Kidney capillary endothelial cell (primary cell): ENCODE data around the gene COPS8.

Experiments
- DNase-seq: peaks from one replicate; pipeline ENCODE4 v3.0.0-alpha.2; 2018; ENCODE audit warnings: low spot score

COPS8 gene

DNA sequence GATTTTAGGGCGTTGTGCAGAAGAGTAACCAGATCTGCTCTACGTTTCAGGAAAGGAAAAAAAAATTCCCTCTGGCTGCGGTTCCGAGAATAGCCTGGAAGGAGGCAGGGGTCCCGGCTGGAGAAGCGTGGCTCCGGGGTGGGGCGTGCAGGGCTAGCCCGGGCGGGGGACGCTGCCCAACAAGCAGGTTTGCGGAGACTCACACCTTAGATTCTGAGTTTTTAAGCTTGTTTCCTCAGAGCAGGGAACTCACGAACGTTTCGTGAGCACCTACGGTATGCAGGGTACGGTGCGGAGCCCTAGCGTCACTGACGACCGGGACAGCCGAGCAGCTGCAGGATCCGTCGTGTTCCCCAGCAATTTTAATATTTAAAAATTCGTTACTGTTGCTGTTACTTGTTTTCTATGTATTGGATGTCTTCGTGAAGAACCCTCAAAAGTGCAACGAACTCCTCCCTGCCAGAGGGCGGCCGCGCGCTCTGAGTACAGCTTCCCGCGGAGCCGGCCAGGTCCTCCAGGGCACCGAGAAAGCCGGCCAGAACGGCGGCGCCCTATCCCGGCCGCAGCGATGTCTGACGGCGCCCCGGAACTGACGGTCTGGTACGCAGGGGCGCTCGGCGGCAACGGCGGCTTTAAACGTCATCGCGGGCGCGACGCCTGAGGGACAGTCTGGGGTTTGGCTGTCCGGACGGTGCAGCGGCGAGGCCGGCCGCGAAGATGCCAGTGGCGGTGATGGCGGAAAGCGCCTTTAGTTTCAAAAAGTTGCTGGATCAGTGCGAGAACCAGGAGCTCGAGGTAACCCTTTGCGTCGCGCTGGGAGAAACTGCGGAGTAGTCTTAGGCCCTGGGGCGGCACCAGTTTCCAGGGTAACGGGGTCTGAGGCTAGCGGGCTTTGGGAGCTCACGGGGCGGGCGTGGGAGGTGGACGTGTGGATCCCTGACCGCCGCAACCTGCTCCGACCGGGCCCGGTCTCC lies at the start of gene COPS8:
TSS of gene COPS8 (plus strand) at position 642 of the 974 bp plus-strand sequence. CDS start at position 718, 76 bp downstream.
- DNase-seq: peak; percentile 87

GRCh38 chr2:237039301-237040031 lies 46.2 kb upstream of the COPS8 start:
- DNase-seq: no peak

- no peak for DNase-seq
These were observed 44.5 kb upstream of the COPS8 start for GRCh38 chr2:237041231-237041630.

- no peak for DNase-seq
These were observed 43.6 kb upstream of the COPS8 start for GRCh38 chr2:237042101-237042500.

GRCh38 chr2:237043866-237044265 lies 41.8 kb upstream of the COPS8 start:
- no peak for DNase-seq

DNA sequence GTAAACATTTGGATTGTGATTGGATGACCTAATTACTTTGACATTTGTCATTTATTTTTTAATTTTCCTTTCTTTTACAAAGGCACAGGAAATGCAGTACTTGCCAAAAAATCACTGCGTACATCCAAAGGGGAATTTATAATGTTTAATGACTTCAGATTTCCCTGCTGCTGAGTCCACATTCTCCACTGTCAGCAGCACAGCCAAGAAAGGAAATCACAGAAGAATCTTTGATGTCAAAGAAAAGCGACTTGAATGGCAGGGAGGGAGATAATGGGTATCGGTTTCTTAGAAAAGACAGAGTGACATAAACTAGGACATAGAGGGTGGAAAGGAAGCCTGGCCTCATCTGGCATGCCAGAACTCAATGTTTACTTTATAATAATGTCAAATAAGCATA lies 41.4 kb upstream of the COPS8 start:
- DNase-seq: no peak

- no peak for DNase-seq
These were observed 40.2 kb upstream of the COPS8 start for GRCh38 chr2:237045449-237045848.

DNA sequence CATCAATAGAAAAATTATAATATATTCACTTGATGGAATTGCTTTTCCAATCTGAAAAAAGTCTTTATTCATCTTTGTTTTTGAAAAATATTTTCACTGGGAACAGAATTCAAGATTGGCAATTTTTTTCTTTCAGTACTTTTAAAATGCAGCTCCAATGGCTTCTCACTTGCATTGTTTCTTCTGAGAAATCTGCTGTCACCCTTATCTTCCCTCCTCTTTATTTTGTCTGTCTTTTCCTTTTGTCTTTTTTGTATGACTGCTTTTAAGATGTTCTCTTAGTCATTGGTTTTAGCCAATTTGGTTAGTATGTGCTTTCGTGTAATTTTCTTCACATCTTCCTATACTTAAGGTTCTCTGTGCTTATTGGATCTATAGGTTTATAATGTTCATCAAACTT lies 37.1 kb upstream of the COPS8 start:
- no peak for DNase-seq

DNA sequence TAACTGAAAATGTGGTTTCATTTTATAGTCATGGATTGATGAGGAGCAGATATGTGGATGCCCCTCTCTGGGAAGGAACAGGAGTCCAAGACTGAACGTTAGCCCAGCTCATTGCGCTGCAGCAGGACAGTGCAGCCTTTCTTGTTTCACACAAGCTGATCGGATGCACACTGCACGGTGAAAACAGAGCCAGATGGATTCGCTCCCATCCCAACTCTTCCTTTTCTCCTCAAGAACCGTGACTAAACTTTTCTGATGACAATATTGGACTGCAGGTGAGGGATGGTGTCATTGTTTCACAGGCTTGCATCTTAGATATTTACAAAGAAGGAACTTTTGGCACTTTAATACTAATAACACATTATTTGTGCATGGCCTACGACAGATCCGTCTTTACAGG lies 33.8 kb upstream of the COPS8 start:
- DNase-seq: no peak

DNA sequence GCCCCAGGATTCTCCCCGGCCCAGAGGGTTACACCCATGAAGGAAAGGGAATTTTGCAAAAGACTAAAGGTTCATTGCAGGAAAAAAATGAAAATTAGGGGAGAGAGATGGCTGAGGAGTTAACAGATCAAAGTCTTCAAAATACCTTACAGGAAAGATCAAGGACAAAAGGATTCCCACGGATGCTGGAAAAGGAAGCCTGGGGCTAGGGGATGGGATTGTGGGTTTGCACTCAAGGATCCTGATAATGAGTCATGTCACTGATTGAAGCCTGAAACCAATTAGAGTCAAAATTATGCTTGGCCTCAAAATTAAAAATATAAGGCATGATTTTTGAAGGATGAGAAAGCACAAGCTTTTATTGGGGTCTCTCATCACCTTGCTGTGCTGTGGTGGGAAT lies 32.6 kb upstream of the COPS8 start:
- DNase-seq: no peak

DNA sequence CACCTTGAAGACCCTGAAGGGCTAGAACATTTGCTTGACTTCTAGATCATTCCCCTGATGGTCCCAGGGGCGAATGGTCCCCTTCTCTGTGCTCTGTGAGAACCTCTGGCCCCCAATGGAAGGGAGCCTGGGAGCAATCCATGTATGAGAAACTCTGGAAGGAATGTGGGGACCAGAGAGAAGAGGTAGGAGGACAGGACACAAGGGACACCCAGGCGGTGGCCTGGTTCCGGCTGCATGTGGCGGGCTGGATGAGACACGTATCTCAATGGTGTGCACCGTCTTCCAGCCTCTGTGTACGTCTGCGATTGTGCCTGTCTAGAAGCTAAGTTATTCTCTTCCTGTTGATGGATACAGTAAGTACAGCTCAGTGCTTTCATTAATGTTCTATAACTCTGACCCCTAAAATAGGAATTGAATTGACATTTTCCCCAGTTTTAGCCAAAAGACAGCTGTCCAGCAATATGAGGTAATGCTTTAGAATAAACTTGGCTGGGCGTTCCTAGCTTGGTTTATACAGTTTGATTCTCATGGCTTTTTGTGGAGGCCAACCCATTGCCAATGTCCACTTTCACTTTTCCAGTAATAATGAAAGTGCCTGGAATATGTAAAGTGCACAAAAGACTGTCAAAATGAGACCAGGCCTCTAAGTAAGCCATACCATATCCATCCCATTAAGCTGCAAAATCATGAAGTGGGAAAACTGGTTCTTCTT lies 30.1 kb upstream of the COPS8 start:
- no peak for DNase-seq

- no peak for DNase-seq
These were observed 29.3 kb upstream of the COPS8 start for GRCh38 chr2:237056287-237056875.

DNA sequence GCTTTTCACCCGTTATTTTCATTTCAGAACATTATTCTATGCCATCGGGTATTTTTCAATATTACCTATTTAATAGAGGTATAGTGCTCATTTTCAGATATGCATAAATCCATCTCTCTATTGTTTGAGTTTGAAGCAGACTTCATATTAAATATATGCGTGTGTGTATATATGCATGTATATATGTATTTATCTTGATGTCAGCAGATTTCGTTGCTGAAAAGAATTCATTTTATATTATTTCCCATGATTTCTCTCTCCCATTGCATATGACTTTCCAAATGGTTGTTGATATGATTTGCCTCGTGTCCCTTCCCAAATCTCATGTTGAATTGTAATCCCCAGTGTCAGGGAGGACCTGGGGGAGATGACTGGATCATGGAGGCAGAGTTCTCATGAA lies 28.6 kb upstream of the COPS8 start:
- no peak for DNase-seq

GRCh38 chr2:237057893-237058300 lies 27.8 kb upstream of the COPS8 start:
- DNase-seq: no peak

DNA sequence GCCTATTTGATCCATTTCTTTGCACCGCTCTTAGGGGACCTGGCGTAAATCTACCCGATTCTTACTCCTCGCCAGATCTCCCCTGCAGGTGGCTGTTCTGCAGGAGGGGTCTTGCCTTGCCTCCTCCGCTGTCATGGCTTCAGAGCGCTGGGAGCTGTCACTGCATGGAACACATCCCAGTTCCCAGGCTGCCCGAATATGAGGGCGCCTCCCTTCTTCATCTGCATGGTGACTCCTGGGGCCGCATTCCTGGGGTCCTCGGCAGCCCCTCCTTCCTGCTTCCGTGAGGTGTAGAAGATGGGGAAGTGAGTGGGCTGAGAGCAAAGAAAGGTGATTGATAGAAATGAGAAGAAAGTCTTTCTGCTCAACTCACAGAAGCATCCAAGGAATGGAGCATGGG lies 27.3 kb upstream of the COPS8 start:
- no peak for DNase-seq

GRCh38 chr2:237059155-237059875 lies 26.4 kb upstream of the COPS8 start:
- DNase-seq: no peak

DNA sequence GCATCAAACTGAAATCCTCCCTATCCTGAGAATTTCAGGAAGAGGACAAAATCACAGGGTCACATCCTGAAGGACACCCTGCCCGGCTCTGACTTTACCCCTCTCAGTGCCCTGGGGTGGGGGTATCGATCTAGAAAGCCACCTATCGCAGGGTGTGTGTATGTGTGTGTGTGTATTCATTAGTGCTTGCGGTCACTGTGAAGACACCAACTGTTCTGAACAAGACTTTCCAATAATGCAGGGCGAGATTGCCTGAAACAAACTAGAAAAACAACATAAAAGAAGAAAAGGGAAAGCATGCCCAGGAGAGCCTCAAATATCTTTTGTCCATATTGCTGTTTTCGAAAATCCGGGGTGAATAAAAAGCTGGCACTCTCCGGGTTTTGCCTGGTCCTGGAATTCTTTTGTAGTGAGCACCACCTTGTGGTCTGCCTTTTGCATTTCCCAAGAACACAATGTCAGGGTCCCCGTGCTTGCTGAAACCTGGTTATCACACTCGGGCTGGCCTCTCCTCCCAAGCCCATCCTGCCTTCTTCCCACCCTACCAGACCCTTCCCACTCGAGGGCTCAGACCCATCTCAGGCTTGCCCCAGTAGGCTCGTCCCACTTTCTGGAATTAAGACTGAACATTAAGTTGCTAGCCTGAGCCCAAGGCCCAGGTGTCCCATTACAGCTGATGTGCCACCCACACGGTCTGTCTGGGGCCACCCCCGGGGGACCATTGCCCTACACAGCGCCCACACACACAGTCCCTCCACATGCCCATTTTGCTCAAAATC lies 25.0 kb upstream of the COPS8 start:
- peak; percentile 53 for DNase-seq

DNA sequence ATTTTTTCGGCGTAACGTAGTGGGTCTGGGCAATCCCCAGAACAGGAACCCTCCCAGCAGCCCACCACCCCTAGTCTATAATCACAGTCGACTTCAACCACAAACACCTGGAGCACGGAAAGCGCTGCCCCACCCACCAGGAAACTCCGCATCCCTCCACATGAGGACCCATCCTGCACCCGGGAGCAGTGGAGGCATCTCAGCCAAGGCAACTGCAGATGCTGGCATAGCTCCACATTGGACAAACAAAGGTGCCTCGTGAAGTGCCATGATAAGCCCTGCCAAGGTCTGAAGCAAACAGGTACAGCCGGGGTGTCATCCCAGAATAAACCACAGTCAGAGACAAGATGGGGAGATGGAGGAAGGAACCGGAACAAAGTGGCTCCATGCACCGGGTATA lies 24.3 kb upstream of the COPS8 start:
- no peak for DNase-seq

DNA sequence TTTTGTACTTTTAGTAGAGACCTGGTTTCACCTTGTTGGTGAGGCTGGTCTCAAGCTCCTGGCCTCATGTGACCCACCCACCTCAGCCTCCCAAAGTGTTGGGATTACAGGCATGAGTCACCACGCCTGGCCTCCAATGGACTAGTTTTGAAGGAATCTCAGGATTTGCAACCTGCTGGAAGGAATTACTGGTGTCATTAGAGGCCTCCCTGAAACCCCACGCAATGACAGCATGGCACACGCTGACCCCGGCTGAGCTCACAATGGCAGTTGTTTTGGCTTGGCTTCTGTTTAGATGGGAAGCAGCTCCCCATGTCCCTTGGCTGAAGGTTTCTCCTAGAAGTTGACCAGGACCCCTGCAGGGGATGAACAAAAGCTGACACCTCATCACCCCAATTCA lies 23.1 kb upstream of the COPS8 start:
- DNase-seq: no peak

DNA sequence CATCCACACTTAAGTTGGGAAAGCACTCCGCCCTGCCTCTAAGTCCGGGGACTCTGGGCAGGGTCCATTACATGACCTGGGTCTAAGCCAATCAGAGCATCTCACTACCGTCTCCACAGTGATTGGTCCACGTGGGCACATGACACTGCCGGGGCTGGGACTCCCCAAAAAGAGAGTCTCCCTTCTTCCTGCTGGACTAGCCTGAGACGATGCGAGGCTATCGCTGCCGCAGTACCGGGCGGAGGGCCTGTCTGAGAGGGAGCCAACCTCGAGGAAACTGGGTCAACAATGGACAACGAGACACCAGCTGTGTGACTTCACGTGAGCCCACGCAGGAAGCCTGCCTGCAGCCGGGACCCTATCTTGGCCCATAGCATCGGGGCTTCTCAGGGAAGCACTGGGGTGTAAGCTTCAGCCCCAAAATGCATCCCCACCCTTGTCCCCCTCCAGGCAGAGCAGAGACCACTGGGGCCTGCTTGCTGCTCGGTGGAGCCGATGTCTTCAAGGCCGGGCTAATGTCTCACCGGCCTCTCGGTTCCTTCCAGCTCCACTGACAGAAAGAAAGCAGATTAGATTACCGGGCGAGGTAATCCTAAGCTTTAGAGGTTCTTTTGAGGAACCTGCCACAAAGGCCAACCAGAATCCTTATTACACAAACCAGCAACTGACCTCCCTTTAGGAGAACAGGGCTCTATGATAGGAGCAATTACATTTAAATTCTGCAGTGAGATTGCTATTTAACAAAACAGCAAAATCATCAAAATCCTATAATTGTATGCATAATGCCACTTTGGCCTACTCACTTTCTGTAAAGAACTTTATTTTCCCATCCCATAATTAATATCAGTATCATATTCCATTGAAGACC lies 21.3 kb upstream of the COPS8 start:
- no peak for DNase-seq
